ENCODE data around the gene ITPK1.

GRCh38 chr14:92902191-92902590, 213.5 kb downstream of the ITPK1 start:
- TF ChIP-seq POLR2A (IDR thresholded peaks at IDR 0.05) (no peak), CTCF (IDR thresholded peaks at IDR 0.05) (no peak)
